H9 (cell line): ENCODE measurements around the gene ECE2. TPM values are rescaled to one million over a fixed set of nuclear protein-coding genes. Genes with fewer than 3 reads are reported as not detected.

Experiments
- DNase-seq: peaks from one replicate; pipeline ENCODE4 v3.0.0-alpha.2; 2017
- H2AFZ ChIP-seq: one replicate; pipeline ENCODE4 v1.6.1; 2013; ENCODE audit warnings: mild to moderate bottlenecking, low read length, control low read depth, moderate library complexity
- H2AK5ac ChIP-seq: 2 replicates; pipeline ENCODE4 v1.6.1; 2013; ENCODE audit warnings: low read length, control low read depth, mixed read lengths; ENCODE audit not compliant: insufficient read length
- H2BK120ac ChIP-seq: one replicate; pipeline ENCODE4 v1.6.1; 2013; ENCODE audit warnings: low read depth, mild to moderate bottlenecking, low read length, control low read depth, inconsistent platforms; ENCODE audit not compliant: poor library complexity, severe bottlenecking
- H2BK12ac ChIP-seq: 2 replicates; pipeline ENCODE4 v1.6.1; 2013; ENCODE audit warnings: low read length, control low read depth, mixed read lengths, low read depth; ENCODE audit not compliant: insufficient read length
- H2BK15ac ChIP-seq: 2 replicates; pipeline ENCODE4 v1.6.1; 2013; ENCODE audit warnings: low read depth, low read length, control low read depth
- H2BK20ac ChIP-seq: one replicate; pipeline ENCODE4 v1.6.1; 2013; ENCODE audit warnings: low read depth, mild to moderate bottlenecking, low read length, control low read depth, inconsistent platforms; ENCODE audit not compliant: poor library complexity, severe bottlenecking
- H2BK5ac ChIP-seq: 2 replicates; pipeline ENCODE4 v1.6.1; 2013; ENCODE audit warnings: low read length, control low read depth, mixed read lengths; ENCODE audit not compliant: insufficient read length
- H3K14ac ChIP-seq: 2 replicates; pipeline ENCODE4 v1.6.1; 2013; ENCODE audit warnings: low read length, control low read depth; ENCODE audit not compliant: insufficient read depth
- H3K18ac ChIP-seq: 2 replicates; pipeline ENCODE4 v1.6.1; 2013; ENCODE audit warnings: low read depth, mild to moderate bottlenecking, mixed read lengths, low read length, control low read depth; ENCODE audit not compliant: insufficient read length
- H3K23ac ChIP-seq: 2 replicates; pipeline ENCODE4 v1.6.1; 2013; ENCODE audit warnings: low read length, control low read depth, mixed read lengths, low read depth; ENCODE audit not compliant: insufficient read length
- H3K23me2 ChIP-seq: 2 replicates; pipeline ENCODE4 v1.6.1; 2013; ENCODE audit warnings: low read depth, mild to moderate bottlenecking, mixed read lengths, low read length, control low read depth; ENCODE audit not compliant: insufficient read length, poor library complexity, severe bottlenecking
- H3K27ac ChIP-seq: 2 replicates; pipeline ENCODE4 v1.5.1; 2013; ENCODE audit warnings: low read length, control low read depth, mixed read lengths, low read depth; ENCODE audit not compliant: insufficient read length
- H3K27me3 ChIP-seq: 2 replicates; pipeline ENCODE4 v1.6.1; 2013; ENCODE audit warnings: low read length, control low read depth, inconsistent platforms; ENCODE audit not compliant: insufficient read depth
- H3K4ac ChIP-seq: 2 replicates; pipeline ENCODE4 v1.6.1; 2013; ENCODE audit warnings: low read depth, mild to moderate bottlenecking, control low read depth, inconsistent platforms, low read length, moderate library complexity
- H3K4me1 ChIP-seq: 2 replicates; pipeline ENCODE4 v1.6.1; 2013; ENCODE audit warnings: low read length, control low read depth, inconsistent platforms; ENCODE audit not compliant: insufficient read depth
- H3K4me2 ChIP-seq: 2 replicates; pipeline ENCODE4 v1.6.1; 2013; ENCODE audit warnings: low read length, control low read depth, mixed read lengths; ENCODE audit not compliant: insufficient read length, insufficient read depth
- H3K56ac ChIP-seq: 2 replicates; pipeline ENCODE4 v1.6.1; 2013; ENCODE audit warnings: low read depth, mild to moderate bottlenecking, mixed read lengths, low read length, control low read depth; ENCODE audit not compliant: insufficient read length
- H3K79me1 ChIP-seq: 2 replicates; pipeline ENCODE4 v1.6.1; 2013; ENCODE audit warnings: low read depth, mild to moderate bottlenecking, moderate library complexity, low read length, control low read depth, inconsistent platforms; ENCODE audit not compliant: insufficient read depth, poor library complexity, severe bottlenecking
- H3K79me2 ChIP-seq: 2 replicates; pipeline ENCODE4 v1.6.1; 2013; ENCODE audit warnings: low read length, control low read depth, inconsistent platforms; ENCODE audit not compliant: insufficient read depth
- H3K9ac ChIP-seq: 2 replicates; pipeline ENCODE4 v1.6.1; 2013; ENCODE audit warnings: low read length, control low read depth, mixed read lengths; ENCODE audit not compliant: insufficient read length; ENCODE audit errors: extremely low read depth
- H3K9me3 ChIP-seq: one replicate; pipeline ENCODE4 v1.6.1; 2013; ENCODE audit warnings: low read depth, low read length, inconsistent platforms; ENCODE audit not compliant: control insufficient read depth
- H3T11ph ChIP-seq: one replicate; pipeline ENCODE4 v1.6.1; 2013; ENCODE audit warnings: mild to moderate bottlenecking, low read length, control low read depth, inconsistent platforms
- H4K20me1 ChIP-seq: one replicate; pipeline ENCODE4 v1.6.1; 2013; ENCODE audit not compliant: control insufficient read depth, insufficient read length, insufficient read depth
- H4K5ac ChIP-seq: 2 replicates; pipeline ENCODE4 v1.6.1; 2013; ENCODE audit warnings: low read depth, mild to moderate bottlenecking, mixed read lengths, low read length, control low read depth; ENCODE audit not compliant: insufficient read length
- H4K8ac ChIP-seq: replicated peaks from 2 replicates; pipeline ENCODE4 v1.6.1; 2013; ENCODE audit warnings: low read length, control low read depth, mixed read lengths, low read depth; ENCODE audit not compliant: insufficient read length
- H4K91ac ChIP-seq: 2 replicates; pipeline ENCODE4 v1.6.1; 2013; ENCODE audit warnings: low read depth, mild to moderate bottlenecking, moderate library complexity, mixed read lengths, low read length, control low read depth; ENCODE audit not compliant: insufficient read length
- H3K27ac Mint-ChIP-seq, 3 experiments: 2 replicates in 2 of 3; 3 replicates in 1 of 3; pipeline ENCODE4 v1.8.0; 2020 to 2021; ENCODE audit warnings: mixed read lengths in 3 of 3, mild to moderate bottlenecking in 1 of 3, moderate library complexity in 1 of 3
- H3K27me3 Mint-ChIP-seq: 2 replicates; pipeline ENCODE4 v1.8.0; 2021; ENCODE audit warnings: low read depth, mild to moderate bottlenecking, moderate library complexity, mixed read lengths
- H3K36me3 Mint-ChIP-seq, 3 experiments: 2 replicates in 2 of 3; 3 replicates in 1 of 3; pipeline ENCODE4 v1.8.0; 2020 to 2021; ENCODE audit warnings: low read depth in 3 of 3, mixed read lengths in 3 of 3; ENCODE audit not compliant: insufficient read depth in 1 of 3
- H3K4me1 Mint-ChIP-seq, 2 experiments: 2 replicates each; pipeline ENCODE4 v1.8.0; 2020; ENCODE audit warnings: mixed read lengths in 2 of 2
- H3K4me3 Mint-ChIP-seq, 2 experiments: 2 replicates in 1 of 2; 3 replicates in 1 of 2; pipeline ENCODE4 v1.8.0; 2020 to 2021; ENCODE audit warnings: mild to moderate bottlenecking in 2 of 2, mixed read lengths in 2 of 2, moderate library complexity in 1 of 2
- H3K9me3 Mint-ChIP-seq, 2 experiments: 2 replicates in 1 of 2; 3 replicates in 1 of 2; pipeline ENCODE4 v1.8.0; 2020; ENCODE audit warnings: mild to moderate bottlenecking in 2 of 2, mixed read lengths in 2 of 2, moderate library complexity in 1 of 2
- WGBS: extraction: QIAGEN DNeasy Blood & Tissue Kit; methylation state at CpG from one replicate; pipeline ENCODE4 v1.1.7; 2013; ENCODE audit warnings: missing lambda C conversion rate, low lambda C conversion rate, mixed read lengths; ENCODE audit not compliant: insufficient read length; ENCODE audit errors: extremely low coverage; 5-methylcytosine and 5-hydroxymethylcytosine counted together
- total RNA-seq: library from RNA; stranded (reverse); gene quantifications from 2 replicates; pipeline ENCODE4 v1.2.1, GENCODE V29; 2021
- TF ChIP-seq, protein P1 (sequence below): fragments of 200-600 bp; sonication (generic); conservative IDR thresholded peaks from 3 replicates; pipeline ENCODE4 v1.8.0; 2021; ENCODE audit warnings: antibody characterized with exemption, mild to moderate bottlenecking

Gene ECE2
- total RNA-seq, 1 experiment from 2014 or later, result not detected

DNA sequence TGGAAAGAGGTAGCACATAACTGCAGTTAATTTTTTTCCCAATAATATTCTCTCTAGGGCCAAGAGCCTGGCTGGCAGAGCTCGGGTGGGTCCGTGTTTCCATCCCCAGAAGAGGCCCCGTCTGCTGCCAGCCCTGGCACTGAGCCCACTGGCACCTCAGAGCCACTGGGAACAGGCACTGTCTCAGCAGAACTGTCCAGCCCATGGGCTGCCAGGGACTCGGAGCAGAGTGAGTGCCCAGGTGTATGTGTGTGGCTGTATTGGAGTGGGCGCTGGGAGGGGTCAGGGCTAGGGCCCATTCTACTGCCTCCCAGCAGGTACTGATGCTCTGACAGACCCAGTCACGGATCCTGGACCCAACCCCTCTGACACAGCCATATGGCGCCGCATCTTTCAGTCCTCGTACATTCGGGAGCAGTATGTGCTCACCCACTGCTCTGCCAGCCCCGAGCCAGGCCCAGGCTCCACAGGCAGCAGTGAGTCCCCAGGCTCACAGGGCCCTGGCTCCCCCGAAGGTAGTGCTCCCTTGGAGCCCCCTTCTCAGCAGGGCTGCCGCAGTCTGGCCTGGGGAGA lies 37.5 kb upstream of the ECE2 start:
- Histone ChIP-seq H3K23me2 (no peaks in the 10 kb centered on the region), H3K27me3 (no peaks in the 10 kb centered on the region)
- no CpG with 5 or more reads among the region's 13 CpGs for WGBS

More for the DNA sequence above, 37.5 kb upstream of the ECE2 start:
- Histone ChIP-seq H3K23ac (no peak overlapping the region), H3K9ac (no peak overlapping the region), H2BK12ac (no peak overlapping the region), H2BK5ac (no peak overlapping the region), H2AFZ (no peak overlapping the region), H4K5ac (no peak overlapping the region), H3K79me1 (no peaks in the 10 kb centered on the region), H2BK15ac (no peak overlapping the region), H3K9me3 (no peaks in the 10 kb centered on the region), H4K8ac (no peak overlapping the region), H2BK120ac (no peak overlapping the region), H2AK5ac (no peak overlapping the region), H3K56ac (no peak overlapping the region), H3K4ac (no peak overlapping the region), H3K18ac (no peak overlapping the region), H4K20me1 (no peaks in the 10 kb centered on the region), H3K4me1 (no peaks in the 10 kb centered on the region), H3K14ac (no peak overlapping the region), H3T11ph (no peak overlapping the region), H2BK20ac (no peak overlapping the region), H3K79me2 (no peaks in the 10 kb centered on the region), H3K27ac (no peak overlapping the region), H4K91ac (no peak overlapping the region), H3K4me2 (no peak overlapping the region)
- H3K4me3 Mint-ChIP-seq, result no peak overlapping the region
- 0 out of 4 replicates have a peak, but pooled peaks cover 0 to 4% of the 10 kb centered on the region in 2 experiments for H3K4me1 Mint-ChIP-seq
- TF ChIP-seq, protein P1, sequence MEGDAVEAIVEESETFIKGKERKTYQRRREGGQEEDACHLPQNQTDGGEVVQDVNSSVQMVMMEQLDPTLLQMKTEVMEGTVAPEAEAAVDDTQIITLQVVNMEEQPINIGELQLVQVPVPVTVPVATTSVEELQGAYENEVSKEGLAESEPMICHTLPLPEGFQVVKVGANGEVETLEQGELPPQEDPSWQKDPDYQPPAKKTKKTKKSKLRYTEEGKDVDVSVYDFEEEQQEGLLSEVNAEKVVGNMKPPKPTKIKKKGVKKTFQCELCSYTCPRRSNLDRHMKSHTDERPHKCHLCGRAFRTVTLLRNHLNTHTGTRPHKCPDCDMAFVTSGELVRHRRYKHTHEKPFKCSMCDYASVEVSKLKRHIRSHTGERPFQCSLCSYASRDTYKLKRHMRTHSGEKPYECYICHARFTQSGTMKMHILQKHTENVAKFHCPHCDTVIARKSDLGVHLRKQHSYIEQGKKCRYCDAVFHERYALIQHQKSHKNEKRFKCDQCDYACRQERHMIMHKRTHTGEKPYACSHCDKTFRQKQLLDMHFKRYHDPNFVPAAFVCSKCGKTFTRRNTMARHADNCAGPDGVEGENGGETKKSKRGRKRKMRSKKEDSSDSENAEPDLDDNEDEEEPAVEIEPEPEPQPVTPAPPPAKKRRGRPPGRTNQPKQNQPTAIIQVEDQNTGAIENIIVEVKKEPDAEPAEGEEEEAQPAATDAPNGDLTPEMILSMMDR, result no peak
- no peak overlapping the region for H3K27ac Mint-ChIP-seq
- no peak for DNase-seq
- H3K27me3 Mint-ChIP-seq, result peaks cover 8% of the 10 kb centered on the region
- H3K36me3 Mint-ChIP-seq, result peaks cover 6 to 14% (median 12%) of the 10 kb centered on the region in 3 experiments; a peak in 6 of 7 replicates
- H3K9me3 Mint-ChIP-seq, result no peaks in the 10 kb centered on the region
